Measurements from ENCODE around the gene RGS3. TPM values are rescaled to one million over a fixed set of nuclear protein-coding genes. Genes with fewer than 3 reads are reported as not detected.

RGS3 gene
- total RNA-seq, 2 experiments from 2014 or later = 22.8 to 32.9 TPM

DNA sequence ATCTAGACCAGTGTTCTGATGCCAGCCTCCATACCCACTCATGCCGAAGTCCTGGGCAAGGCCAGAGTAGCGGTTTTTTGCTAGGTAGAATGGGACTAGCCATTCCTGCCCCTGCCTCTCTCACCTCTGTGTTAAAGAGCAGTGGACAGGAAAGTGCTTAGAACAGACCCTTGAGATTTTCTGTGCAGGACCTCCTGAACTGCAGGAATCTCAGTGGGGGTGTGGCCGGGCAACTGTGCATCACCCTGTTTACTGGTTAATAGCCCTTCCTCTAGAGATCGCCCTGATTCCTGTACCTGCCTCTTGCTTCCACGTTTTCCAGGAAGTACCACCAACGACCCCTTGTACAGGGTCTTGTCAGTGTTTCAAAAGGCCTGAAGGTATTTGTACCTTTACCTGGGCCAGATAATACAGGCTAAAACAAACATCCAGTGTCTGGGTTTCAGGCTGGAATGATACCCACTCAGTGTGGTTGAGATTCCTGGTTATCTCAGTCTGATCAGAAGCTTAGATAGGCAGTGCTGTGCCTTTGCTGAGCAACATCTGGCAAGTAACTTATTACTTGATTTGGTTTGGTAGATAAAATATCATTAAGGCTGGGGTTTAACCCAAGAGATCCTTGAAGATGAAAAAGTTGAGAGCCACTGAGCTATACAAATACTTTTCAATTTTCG is 65.9 kb downstream of the RGS3 start:
- BruUV-seq (replicated peaks) = no TSS peak
- Histone ChIP-seq H4K20me1 (ENCODE audit: insufficient read depth, low read length) (no peaks in the 10 kb centered on the region), H3K4me1 (ENCODE audit: insufficient read depth, low read length, poor library complexity, severe bottlenecking) (peaks cover 7% of the 10 kb centered on the region), H3K36me3 (ENCODE audit: insufficient read depth, low read length) (peaks cover 24% of the 10 kb centered on the region), H3K4me3 (ENCODE audit: low read depth, low read length, poor library complexity, severe bottlenecking) (no peak overlapping the region), H3K9me2 (ENCODE audit: insufficient read depth, low read length) (no peaks in the 10 kb centered on the region), H2AFZ (ENCODE audit: low read length) (no peak overlapping the region), H3K27ac (ENCODE audit: low read depth, low read length, poor library complexity, severe bottlenecking) (no peak overlapping the region), H3K9me3 (ENCODE audit: low read length) (no peaks in the 10 kb centered on the region), H3K79me2 (ENCODE audit: insufficient read depth, low read depth, low read length) (no peaks in the 10 kb centered on the region), H3K4me2 (ENCODE audit: low read length) (no peak overlapping the region)
- TF ChIP-seq, protein P1, sequence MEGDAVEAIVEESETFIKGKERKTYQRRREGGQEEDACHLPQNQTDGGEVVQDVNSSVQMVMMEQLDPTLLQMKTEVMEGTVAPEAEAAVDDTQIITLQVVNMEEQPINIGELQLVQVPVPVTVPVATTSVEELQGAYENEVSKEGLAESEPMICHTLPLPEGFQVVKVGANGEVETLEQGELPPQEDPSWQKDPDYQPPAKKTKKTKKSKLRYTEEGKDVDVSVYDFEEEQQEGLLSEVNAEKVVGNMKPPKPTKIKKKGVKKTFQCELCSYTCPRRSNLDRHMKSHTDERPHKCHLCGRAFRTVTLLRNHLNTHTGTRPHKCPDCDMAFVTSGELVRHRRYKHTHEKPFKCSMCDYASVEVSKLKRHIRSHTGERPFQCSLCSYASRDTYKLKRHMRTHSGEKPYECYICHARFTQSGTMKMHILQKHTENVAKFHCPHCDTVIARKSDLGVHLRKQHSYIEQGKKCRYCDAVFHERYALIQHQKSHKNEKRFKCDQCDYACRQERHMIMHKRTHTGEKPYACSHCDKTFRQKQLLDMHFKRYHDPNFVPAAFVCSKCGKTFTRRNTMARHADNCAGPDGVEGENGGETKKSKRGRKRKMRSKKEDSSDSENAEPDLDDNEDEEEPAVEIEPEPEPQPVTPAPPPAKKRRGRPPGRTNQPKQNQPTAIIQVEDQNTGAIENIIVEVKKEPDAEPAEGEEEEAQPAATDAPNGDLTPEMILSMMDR (conservative IDR thresholded peaks at IDR 0.05; ENCODE audit: low read length) = no peak
- no peak for TF ChIP-seq EZH2phosphoT487 (IDR thresholded peaks at IDR 0.05; ENCODE audit: borderline replicate concordance, low read depth, low read length)
- DNase-seq (ENCODE audit: low spot score) = no peak
- intact Hi-C loops (cut with micrococcal nuclease; ENCODE audit: unreplicated experiment) = no loop called here
- CTCF ChIA-PET (ENCODE audit: unreplicated experiment) = no interaction called here
- POLR2A ChIA-PET = interaction anchor here (1.4 kb wide), 1 partner anchor 49 kb away, joined by 4 read pairs; no protein-coding TSS in a partner anchor

DNA sequence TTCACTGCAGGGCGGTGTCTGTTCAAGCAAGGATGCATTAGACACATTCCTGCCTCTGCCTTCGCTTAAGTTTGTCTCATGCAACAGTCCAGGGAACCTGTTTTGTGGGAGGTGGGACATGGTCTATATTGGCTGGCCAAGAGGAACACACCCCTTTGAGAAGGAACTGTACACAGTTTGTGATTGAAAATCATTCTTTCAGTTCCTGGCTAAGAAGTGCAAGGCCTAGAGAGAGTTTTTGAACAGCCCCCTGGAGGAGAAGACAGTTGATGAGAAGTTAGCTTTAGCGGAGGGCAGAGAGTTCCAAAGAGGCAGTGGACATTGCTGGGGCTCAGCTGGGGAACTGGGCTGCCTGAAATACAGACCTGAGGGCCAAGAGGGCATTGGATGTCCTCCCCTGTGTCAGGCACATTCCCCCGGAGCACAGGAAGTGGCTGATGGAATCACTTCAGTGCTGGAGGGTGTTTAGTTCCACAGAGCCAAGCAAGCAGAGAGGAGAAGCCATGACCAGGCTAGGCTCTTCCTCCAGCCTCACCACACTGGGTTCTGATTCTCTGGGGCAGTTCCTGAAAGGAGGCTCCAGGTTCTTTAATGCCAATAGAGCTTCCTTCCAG is 66.6 kb downstream of the RGS3 start:
- intact Hi-C loops (cut with micrococcal nuclease; ENCODE audit: unreplicated experiment) = no loop called here
- Histone ChIP-seq H3K79me2 (ENCODE audit: insufficient read depth, low read depth, low read length) (no peaks in the 10 kb centered on the region), H2AFZ (ENCODE audit: low read length) (no peak overlapping the region), H3K4me1 (ENCODE audit: insufficient read depth, low read length, poor library complexity, severe bottlenecking) (peaks cover under 1% of the 10 kb centered on the region), H3K27ac (ENCODE audit: low read depth, low read length, poor library complexity, severe bottlenecking) (no peak overlapping the region), H3K4me2 (ENCODE audit: low read length) (no peak overlapping the region), H4K20me1 (ENCODE audit: insufficient read depth, low read length) (no peaks in the 10 kb centered on the region), H3K36me3 (ENCODE audit: insufficient read depth, low read length) (peaks cover 24% of the 10 kb centered on the region), H3K4me3 (ENCODE audit: low read depth, low read length, poor library complexity, severe bottlenecking) (no peak overlapping the region), H3K9me3 (ENCODE audit: low read length) (no peaks in the 10 kb centered on the region), H3K9me2 (ENCODE audit: insufficient read depth, low read length) (no peaks in the 10 kb centered on the region)
- TF ChIP-seq, protein P1 (conservative IDR thresholded peaks at IDR 0.05; ENCODE audit: low read length) = no peak
- no peak for TF ChIP-seq EZH2phosphoT487 (IDR thresholded peaks at IDR 0.05; ENCODE audit: borderline replicate concordance, low read depth, low read length)
- POLR2A ChIA-PET = interaction anchor here (1.4 kb wide), 1 partner anchor 48 kb away, joined by 4 read pairs; no protein-coding TSS in a partner anchor
- CTCF ChIA-PET (ENCODE audit: unreplicated experiment) = no interaction called here
- no peak for DNase-seq (ENCODE audit: low spot score)
- BruUV-seq (replicated peaks) = no TSS peak

DNA sequence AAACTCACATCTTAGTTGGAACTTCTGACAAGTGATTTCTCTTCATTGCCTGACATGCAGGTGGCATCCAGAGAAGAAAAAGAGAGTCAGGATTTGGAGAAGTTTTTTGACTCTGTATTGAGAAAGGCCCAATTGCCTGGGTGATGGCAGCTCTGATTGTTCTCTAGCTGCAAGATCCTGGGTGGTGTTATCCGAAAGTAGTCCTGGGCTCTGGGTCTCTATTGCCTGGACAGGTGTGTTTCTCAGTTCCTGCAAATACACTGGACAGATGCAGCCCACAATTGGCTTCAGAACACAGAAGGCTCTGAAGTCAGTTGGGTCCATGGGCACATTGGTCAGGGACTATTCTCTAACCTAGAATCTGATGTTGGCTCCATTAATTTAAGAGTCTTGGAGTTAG is 67.4 kb downstream of the RGS3 start:
- no peak overlapping the region for H2AFZ ChIP-seq (ENCODE audit: low read length)
- no peak overlapping the region for H3K4me3 ChIP-seq (ENCODE audit: low read depth, low read length, poor library complexity, severe bottlenecking)
- TF ChIP-seq, protein P1 (conservative IDR thresholded peaks at IDR 0.05; ENCODE audit: low read length) = no peak
- no peak for TF ChIP-seq EZH2phosphoT487 (IDR thresholded peaks at IDR 0.05; ENCODE audit: borderline replicate concordance, low read depth, low read length)
- intact Hi-C loops (cut with micrococcal nuclease; ENCODE audit: unreplicated experiment) = no loop called here
- CTCF ChIA-PET (ENCODE audit: unreplicated experiment) = interaction anchor here (1.1 kb wide), 1 partner anchor 14 kb away, joined by 3 read pairs; no protein-coding TSS in a partner anchor
- no TSS peak for BruUV-seq (replicated peaks)
- no peaks in the 10 kb centered on the region for H3K79me2 ChIP-seq (ENCODE audit: insufficient read depth, low read depth, low read length)
- no peaks in the 10 kb centered on the region for H4K20me1 ChIP-seq (ENCODE audit: insufficient read depth, low read length)
- H3K36me3 ChIP-seq (ENCODE audit: insufficient read depth, low read length) = peaks cover 24% of the 10 kb centered on the region
- no peak overlapping the region for H3K4me2 ChIP-seq (ENCODE audit: low read length)
- H3K9me3 ChIP-seq (ENCODE audit: low read length) = no peaks in the 10 kb centered on the region
- no peaks in the 10 kb centered on the region for H3K4me1 ChIP-seq (ENCODE audit: insufficient read depth, low read length, poor library complexity, severe bottlenecking)
- DNase-seq (ENCODE audit: low spot score) = no peak
- no peaks in the 10 kb centered on the region for H3K9me2 ChIP-seq (ENCODE audit: insufficient read depth, low read length)
- H3K27ac ChIP-seq (ENCODE audit: low read depth, low read length, poor library complexity, severe bottlenecking) = no peak overlapping the region
- POLR2A ChIA-PET = interaction anchor here (1.1 to 1.4 kb wide), 3 partner anchors 14 to 48 kb away, joined by 3 to 4 read pairs (median 3); no protein-coding TSS in a partner anchor
